HG02970 (cell line): ENCODE data around the gene KCNJ5.

Experiments
- ATAC-seq: cut with Tn5 transposase; IDR thresholded peaks from one replicate; pipeline ENCODE4 v1.9.1; 2021; ENCODE audit warnings: mild to moderate bottlenecking, moderate library complexity, moderate number of reproducible peaks; ENCODE audit not compliant: unreplicated experiment, low FRiP score

Gene KCNJ5

GRCh38 chr11:128868841-128869671 is 22.1 kb upstream of the KCNJ5 start:
- ATAC-seq, result no peak

GRCh38 chr11:128871168-128871610 is 20.0 kb upstream of the KCNJ5 start:
- ATAC-seq, result no peak

- ATAC-seq, result no peak
Measured at GRCh38 chr11:128872094-128872493, 19.1 kb upstream of the KCNJ5 start.

GRCh38 chr11:128872594-128872993 is 18.6 kb upstream of the KCNJ5 start:
- ATAC-seq, result no peak

GRCh38 chr11:128874427-128874826 is 16.7 kb upstream of the KCNJ5 start:
- no peak for ATAC-seq

- ATAC-seq, result no peak
Measured at GRCh38 chr11:128876133-128876650, 15.0 kb upstream of the KCNJ5 start.

GRCh38 chr11:128877726-128878125 is 13.4 kb upstream of the KCNJ5 start:
- ATAC-seq, result no peak

GRCh38 chr11:128878455-128878854 is 12.7 kb upstream of the KCNJ5 start:
- no peak for ATAC-seq

- no peak for ATAC-seq
Measured at GRCh38 chr11:128879817-128880216, 11.3 kb upstream of the KCNJ5 start.

GRCh38 chr11:128881221-128881620 is 9.9 kb upstream of the KCNJ5 start:
- ATAC-seq, result no peak

- no peak for ATAC-seq
Measured at GRCh38 chr11:128882451-128882850, 8.7 kb upstream of the KCNJ5 start.

- ATAC-seq, result no peak
Measured at GRCh38 chr11:128884054-128884453, 7.1 kb upstream of the KCNJ5 start.

- ATAC-seq, result no peak
Measured at GRCh38 chr11:128884703-128885338, 6.3 kb upstream of the KCNJ5 start.

- ATAC-seq, result no peak
Measured at GRCh38 chr11:128886406-128887124, 4.6 kb upstream of the KCNJ5 start.

GRCh38 chr11:128888034-128888985 is 2.8 kb upstream of the KCNJ5 start:
- no peak for ATAC-seq

GRCh38 chr11:128889657-128890213 is 1.4 kb upstream of the KCNJ5 start:
- ATAC-seq, result no peak

GRCh38 chr11:128890216-128890542 is 977 bp upstream of the KCNJ5 start:
- ATAC-seq, result no peak

- ATAC-seq, result no peak
Measured at GRCh38 chr11:128891913-128892398, 800 bp downstream of the KCNJ5 start.

- no peak for ATAC-seq
Measured at GRCh38 chr11:128892866-128893565, 1.9 kb downstream of the KCNJ5 start.
